Duodenal mucosa (tissue), 2 donors: ENCODE data around the gene ARGLU1.
"Not testable (repeated sequence)": the region's sequence is repeated elsewhere in the genome, so short reads cannot be mapped to it uniquely, and the experiment has no call there.

Experiments used
- H3K27ac ChIP-seq: one replicate; pipeline ENCODE4 v1.7.0; 2013; ENCODE audit warnings: low read depth, low read length
- H3K27me3 ChIP-seq, 2 donors: one replicate each; pipeline ENCODE4 v1.7.0; 2013; ENCODE audit warnings: low read length in 2 of 2, control low read depth in 1 of 2; ENCODE audit not compliant: insufficient read depth in 2 of 2, control insufficient read depth in 1 of 2
- H3K36me3 ChIP-seq, 2 donors: one replicate each; pipeline ENCODE4 v1.7.0; 2013; ENCODE audit warnings: low read length in 2 of 2, control low read depth in 1 of 2; ENCODE audit not compliant: insufficient read depth in 2 of 2, control insufficient read depth in 1 of 2
- H3K4me1 ChIP-seq, 2 donors: one replicate each; pipeline ENCODE4 v1.7.0; 2013; ENCODE audit warnings: low read length in 2 of 2, control low read depth in 1 of 2; ENCODE audit not compliant: insufficient read depth in 2 of 2, control insufficient read depth in 1 of 2
- H3K4me3 ChIP-seq, 2 donors: one replicate each; pipeline ENCODE4 v1.7.0; 2013; ENCODE audit warnings: low read length in 2 of 2, low read depth in 1 of 2
- H3K9ac ChIP-seq, 2 donors: one replicate each; pipeline ENCODE4 v1.7.0; 2013; ENCODE audit warnings: low read length in 2 of 2, low read depth in 1 of 2
- H3K9me3 ChIP-seq, 2 donors: one replicate each; pipeline ENCODE4 v1.7.0; 2013; ENCODE audit warnings: low read length in 2 of 2, control low read depth in 1 of 2; ENCODE audit not compliant: control insufficient read depth in 1 of 2

Gene ARGLU1

DNA sequence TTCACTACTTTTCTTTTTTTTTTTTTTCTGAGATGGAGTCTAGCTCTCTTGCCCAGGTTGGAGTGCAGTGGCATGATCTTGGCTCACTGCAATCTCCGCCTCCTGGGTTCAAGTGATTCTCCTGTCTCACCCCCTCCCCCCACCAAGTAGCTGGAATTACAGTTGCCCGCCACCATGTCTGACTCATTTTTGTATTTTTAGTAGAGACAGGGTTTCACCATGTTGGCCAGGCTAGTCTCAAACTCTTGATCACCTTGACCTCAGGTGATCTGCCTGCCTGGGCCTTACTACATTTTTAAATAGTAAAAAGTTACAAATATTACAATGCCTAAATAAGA, 32.8 kb upstream of the ARGLU1 start:
- not testable (repeated sequence) for H3K9ac ChIP-seq, H3K9me3 ChIP-seq, H3K27me3 ChIP-seq, H3K27ac ChIP-seq, H3K4me3 ChIP-seq, H3K36me3 ChIP-seq
- H3K4me1 ChIP-seq = peaks cover 7 to 11% of the 10 kb centered on the region in 2 donors

GRCh38 chr13:106599875-106600797, 32.2 kb upstream of the ARGLU1 start:
- Histone ChIP-seq H3K4me3 (no peak overlapping the region), H3K9ac (no peak overlapping the region), H3K36me3 (no peaks in the 10 kb centered on the region), H3K9me3 (no peaks in the 10 kb centered on the region), H3K27me3 (no peaks in the 10 kb centered on the region), H3K27ac (no peak overlapping the region), H3K4me1 (peaks cover 7 to 11% of the 10 kb centered on the region in 2 donors)

- H3K4me3 ChIP-seq = no peak overlapping the region
- no peak overlapping the region for H3K9ac ChIP-seq
- no peaks in the 10 kb centered on the region for H3K36me3 ChIP-seq
- H3K27ac ChIP-seq = no peak overlapping the region
- peaks cover 7 to 11% of the 10 kb centered on the region in 2 donors for H3K4me1 ChIP-seq
- no peaks in the 10 kb centered on the region for H3K27me3 ChIP-seq
- H3K9me3 ChIP-seq = no peaks in the 10 kb centered on the region
Observed at GRCh38 chr13:106597749-106598395, 29.9 kb upstream of the ARGLU1 start.

GRCh38 chr13:106597186-106597585, 29.2 kb upstream of the ARGLU1 start:
- H3K4me1 ChIP-seq = peaks cover 6 to 7% of the 10 kb centered on the region in 2 donors
- no peak overlapping the region for H3K9ac ChIP-seq
- H3K4me3 ChIP-seq = no peak overlapping the region
- H3K9me3 ChIP-seq = no peaks in the 10 kb centered on the region
- H3K27me3 ChIP-seq = no peaks in the 10 kb centered on the region
- H3K36me3 ChIP-seq = no peaks in the 10 kb centered on the region
- no peak overlapping the region for H3K27ac ChIP-seq

DNA sequence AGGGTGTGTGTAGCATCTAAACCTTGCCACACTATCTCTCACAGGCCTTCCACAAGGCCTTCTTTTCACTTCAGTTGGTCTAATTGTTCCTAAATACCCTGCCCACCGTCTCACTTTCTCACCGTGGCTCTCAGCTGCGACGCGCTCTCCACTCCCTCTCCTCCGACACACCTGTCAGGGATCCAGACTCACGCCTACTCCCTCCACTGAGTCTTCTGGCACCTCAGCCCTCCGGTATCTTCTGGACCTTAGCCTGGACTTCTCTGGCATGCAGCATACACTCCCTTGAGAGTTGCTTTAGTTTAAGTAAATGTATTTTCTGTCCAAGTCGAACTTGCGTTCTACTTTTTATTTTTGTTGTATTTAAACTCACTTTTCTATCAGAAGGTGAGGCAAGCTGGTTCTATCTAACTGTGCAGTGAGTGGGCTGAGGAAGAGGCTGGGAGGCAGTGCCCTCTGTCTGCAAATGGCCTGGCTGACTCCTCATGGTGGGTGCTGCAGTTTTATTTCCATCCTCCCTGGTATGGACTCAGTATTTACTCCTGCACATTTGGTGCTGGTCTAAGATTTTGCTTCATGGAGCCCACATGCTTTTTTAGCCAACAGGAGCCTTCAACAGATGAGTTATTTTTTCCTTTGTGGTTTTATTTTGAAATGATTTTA, 28.5 kb upstream of the ARGLU1 start:
- Histone ChIP-seq H3K9me3 (no peaks in the 10 kb centered on the region), H3K4me1 (peaks cover 5 to 11% of the 10 kb centered on the region in 2 donors), H3K27ac (no peak overlapping the region), H3K27me3 (no peaks in the 10 kb centered on the region), H3K4me3 (no peak overlapping the region), H3K9ac (no peak overlapping the region), H3K36me3 (no peaks in the 10 kb centered on the region)

GRCh38 chr13:106595625-106596024, 27.7 kb upstream of the ARGLU1 start:
- Histone ChIP-seq H3K9ac (no peak overlapping the region), H3K36me3 (no peaks in the 10 kb centered on the region), H3K27ac (no peak overlapping the region), H3K4me1 (peaks cover 8 to 11% of the 10 kb centered on the region in 2 donors), H3K4me3 (no peak overlapping the region), H3K9me3 (no peaks in the 10 kb centered on the region), H3K27me3 (no peaks in the 10 kb centered on the region)

DNA sequence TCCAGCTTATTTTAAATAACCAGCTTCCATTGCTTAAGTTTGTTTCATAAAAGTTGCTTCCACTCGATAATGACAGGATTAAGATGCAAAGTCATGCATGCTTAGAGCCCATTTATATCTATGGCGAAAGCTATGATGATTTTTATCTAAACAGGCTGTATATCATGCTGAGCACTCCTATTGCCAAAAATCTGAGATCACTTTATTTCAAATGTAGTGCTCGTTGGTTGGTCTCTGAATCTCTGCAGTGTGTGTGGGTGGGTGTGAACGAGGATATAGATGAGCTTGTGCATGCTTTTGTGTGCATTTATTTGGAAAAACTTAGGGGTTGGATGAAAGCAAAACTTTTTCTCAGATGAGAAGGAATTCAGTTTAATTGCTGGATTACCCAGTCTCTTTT, 27.0 kb upstream of the ARGLU1 start:
- no peak overlapping the region for H3K27ac ChIP-seq
- no peaks in the 10 kb centered on the region for H3K27me3 ChIP-seq
- H3K9me3 ChIP-seq = no peaks in the 10 kb centered on the region
- H3K4me3 ChIP-seq = no peak overlapping the region
- no peak overlapping the region for H3K9ac ChIP-seq
- no peaks in the 10 kb centered on the region for H3K36me3 ChIP-seq
- H3K4me1 ChIP-seq = peaks cover 8 to 11% of the 10 kb centered on the region in 2 donors

- Histone ChIP-seq H3K4me3 (no peak overlapping the region), H3K27me3 (no peaks in the 10 kb centered on the region), H3K27ac (no peak overlapping the region), H3K4me1 (peaks cover 11 to 13% of the 10 kb centered on the region in 2 donors), H3K9ac (no peak overlapping the region), H3K36me3 (no peaks in the 10 kb centered on the region), H3K9me3 (no peaks in the 10 kb centered on the region)
Observed at GRCh38 chr13:106593132-106593531, 25.2 kb upstream of the ARGLU1 start.

GRCh38 chr13:106591299-106591698, 23.4 kb upstream of the ARGLU1 start:
- Histone ChIP-seq H3K9me3 (peaks cover 0 to 4% of the 10 kb centered on the region in 2 donors), H3K4me3 (no peak overlapping the region), H3K4me1 (peaks cover 8 to 22% of the 10 kb centered on the region in 2 donors), H3K36me3 (no peaks in the 10 kb centered on the region), H3K27me3 (no peaks in the 10 kb centered on the region), H3K9ac (no peak overlapping the region), H3K27ac (no peak overlapping the region)

- Histone ChIP-seq H3K4me3 (no peak overlapping the region), H3K4me1 (peaks cover 4 to 22% of the 10 kb centered on the region in 2 donors), H3K9me3 (peaks cover 9 to 15% of the 10 kb centered on the region in 2 donors), H3K9ac (no peak overlapping the region), H3K27ac (no peak overlapping the region), H3K36me3 (no peaks in the 10 kb centered on the region), H3K27me3 (no peaks in the 10 kb centered on the region)
Observed at GRCh38 chr13:106589716-106590115, 21.8 kb upstream of the ARGLU1 start.
